ENCODE results near the gene GRID1.

Gene GRID1

DNA sequence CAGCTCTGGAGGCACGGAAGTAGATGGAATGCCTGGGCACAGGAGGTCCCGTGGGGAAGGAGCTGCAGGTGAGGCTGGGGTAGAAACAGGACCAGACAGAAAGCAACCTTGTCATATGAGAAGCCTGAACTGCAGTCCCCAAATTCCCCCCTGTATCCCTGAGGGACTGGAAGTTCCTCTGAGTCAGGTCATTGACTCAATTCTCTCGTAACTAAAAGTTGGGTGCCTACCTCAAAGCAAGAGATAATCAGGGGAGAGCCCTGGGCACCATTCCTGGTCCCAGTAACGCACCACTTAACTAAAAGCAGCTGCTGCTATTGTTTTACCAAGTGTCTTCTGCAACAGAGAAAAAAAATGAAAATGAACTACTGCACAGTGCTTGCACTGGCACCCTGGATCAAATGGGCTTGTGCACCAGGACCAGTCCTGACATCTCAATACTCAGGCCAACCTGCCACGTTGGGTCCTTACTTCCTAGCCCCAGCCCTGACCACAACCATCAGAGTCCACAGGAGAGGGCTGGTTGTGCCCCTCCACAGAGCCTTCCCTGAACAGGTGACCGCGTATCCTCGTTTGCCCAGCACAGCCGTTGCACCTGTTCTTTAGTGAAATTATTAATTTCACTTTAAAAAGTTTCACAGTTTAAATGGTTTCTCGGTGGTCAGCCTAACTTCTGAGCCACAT lies 79.3 kb downstream of the GRID1 start:
- no peak overlapping the region for H3K4me3 ChIP-seq (ENCODE audit: low read depth, low read length)
- no peak for DNase-seq (ENCODE audit: low read depth)

DNA sequence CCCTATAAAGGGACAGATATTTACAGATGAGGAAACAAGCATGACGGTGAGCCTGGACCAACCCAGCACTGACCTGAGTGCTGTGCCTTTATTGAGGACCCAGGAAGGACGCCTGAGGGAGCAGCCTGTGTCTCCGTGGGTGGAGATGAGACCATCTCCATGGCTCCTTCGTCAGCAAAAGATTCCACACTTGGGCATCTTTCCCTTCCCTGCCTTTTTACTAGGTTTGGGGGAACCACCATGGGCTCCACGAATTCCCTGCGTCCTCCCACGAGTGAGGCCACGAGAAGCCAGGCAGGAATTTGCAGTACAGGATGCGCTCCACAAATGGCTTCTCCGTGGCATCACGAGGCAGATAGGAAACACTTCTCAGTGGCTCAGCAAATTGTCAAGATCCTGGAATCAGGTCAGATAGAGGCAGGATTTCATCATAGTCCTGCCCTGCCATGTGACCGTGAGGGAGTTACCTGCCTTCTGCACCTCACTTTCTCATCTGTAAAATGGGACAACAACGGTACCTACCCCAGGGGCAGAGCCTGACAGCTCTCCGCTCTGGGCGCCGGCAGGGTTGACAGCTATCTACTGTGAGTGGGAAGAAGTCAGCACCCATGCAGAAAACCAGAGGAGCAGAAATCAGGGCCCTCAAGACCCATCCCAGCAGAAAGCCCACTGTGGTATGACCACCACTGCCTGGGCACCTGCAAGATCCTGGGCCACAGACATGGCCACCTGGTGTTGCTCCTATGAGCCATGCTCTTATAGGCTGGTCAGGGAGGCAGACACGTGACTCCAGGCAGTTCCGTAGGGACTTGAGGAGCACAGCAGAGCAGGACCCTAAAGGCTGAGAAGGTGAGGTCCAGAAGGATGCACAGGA lies 80.1 kb downstream of the GRID1 start:
- H3K4me3 ChIP-seq (ENCODE audit: low read depth, low read length), result no peak overlapping the region
- DNase-seq (ENCODE audit: low read depth), result no peak

DNA sequence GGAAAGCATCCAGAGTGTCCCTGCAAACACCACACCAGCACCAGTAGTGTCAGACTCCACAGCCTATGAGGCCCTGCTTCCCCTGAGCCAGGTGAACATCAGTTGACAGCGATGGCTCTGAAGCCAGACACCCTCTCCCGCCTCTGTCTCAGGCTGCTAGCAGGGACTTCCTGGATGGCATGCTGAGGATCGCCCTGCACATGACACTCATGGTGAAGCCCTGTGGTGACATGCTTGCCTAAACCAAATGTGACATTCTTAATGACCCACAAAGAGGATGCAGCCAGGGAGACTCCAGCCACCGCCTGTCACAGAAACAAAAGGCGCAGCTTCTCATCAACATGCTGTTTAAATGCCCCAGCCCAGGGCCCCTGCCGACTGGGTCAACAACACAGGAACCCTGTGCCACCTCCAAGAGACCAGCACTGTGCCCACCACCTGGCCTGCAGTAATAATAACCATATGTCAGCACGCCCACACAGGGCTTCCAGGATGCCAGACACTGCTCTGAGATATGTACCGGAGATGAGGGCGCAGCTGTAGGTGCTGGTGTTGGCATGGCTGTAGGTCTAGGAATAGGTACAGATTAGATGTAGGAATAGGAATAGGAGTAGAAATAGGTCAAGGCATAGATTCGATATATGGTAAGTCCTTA lies 81.3 kb downstream of the GRID1 start:
- DNase-seq (ENCODE audit: low read depth), result no peak
- H3K4me3 ChIP-seq (ENCODE audit: low read depth, low read length), result no peak overlapping the region

DNA sequence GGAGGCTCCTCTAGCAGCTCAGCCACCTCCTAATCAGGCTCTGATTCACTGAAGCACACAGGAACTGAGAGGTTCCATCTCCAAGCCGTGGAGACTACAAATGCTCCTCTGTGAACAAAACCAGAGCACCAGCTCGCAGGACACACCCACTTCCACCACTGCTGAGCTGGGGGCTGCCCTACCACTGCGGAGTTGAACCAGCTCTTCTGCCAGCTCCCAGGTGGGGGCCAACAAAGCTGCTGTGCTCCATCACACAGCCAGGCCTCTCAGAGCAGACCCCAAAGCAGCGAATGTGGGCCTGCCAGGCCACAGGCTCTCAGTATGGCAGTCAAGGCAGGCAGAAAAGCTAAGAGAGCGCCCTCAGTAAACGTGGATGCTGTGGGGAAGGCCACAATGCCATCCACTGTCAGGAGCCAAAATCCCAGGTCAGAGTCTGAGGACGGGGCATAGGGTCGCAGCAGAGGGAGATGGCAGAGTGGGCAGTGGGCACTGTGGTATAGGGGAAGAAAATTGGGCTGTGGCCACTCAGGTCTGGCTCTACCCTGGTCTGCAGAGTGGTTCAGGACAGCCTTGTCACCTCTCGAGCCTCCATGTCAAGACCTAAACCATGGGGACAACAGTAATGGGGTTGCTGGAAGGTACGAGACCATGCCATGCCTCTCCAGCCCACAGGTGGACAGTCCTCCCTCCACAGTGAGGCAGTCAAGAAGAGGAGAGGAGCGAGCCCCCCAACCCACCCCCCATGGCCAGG lies 82.1 kb downstream of the GRID1 start:
- H3K4me3 ChIP-seq (ENCODE audit: low read depth, low read length), result no peak overlapping the region
- DNase-seq (ENCODE audit: low read depth), result no peak

DNA sequence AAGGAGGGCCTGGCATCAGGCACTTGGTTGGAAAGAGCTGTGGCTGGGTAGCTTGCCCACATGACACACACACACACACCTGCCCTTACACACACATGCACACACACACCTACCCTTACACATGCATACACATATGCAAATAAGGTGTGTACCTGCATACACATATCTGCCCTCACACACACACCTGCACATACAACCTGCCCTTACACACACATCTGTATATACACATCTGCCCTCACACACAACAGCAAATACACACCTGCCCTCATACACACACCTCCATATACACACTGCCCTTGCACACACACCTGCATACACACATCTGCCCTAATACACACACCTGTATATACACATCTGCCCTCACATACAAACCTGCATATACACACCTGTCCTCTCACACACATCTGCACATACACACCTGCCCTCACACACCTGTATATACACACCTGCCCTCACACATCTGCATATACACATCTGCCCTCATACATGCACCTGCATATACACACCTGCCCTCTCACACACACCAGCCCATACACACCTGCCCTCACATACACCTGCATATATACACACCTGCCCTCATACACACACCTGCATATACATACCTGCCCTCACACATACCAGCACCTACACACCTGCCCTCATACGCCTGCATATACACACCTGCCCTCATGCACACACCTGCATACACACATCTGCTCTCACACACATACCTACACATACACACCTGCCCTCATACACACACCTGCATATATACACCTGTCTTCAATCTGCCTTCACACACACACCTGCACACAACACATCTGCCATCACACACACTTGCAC lies 82.9 kb downstream of the GRID1 start:
- DNase-seq (ENCODE audit: low read depth), result no peak
- no peak overlapping the region for H3K4me3 ChIP-seq (ENCODE audit: low read depth, low read length)

DNA sequence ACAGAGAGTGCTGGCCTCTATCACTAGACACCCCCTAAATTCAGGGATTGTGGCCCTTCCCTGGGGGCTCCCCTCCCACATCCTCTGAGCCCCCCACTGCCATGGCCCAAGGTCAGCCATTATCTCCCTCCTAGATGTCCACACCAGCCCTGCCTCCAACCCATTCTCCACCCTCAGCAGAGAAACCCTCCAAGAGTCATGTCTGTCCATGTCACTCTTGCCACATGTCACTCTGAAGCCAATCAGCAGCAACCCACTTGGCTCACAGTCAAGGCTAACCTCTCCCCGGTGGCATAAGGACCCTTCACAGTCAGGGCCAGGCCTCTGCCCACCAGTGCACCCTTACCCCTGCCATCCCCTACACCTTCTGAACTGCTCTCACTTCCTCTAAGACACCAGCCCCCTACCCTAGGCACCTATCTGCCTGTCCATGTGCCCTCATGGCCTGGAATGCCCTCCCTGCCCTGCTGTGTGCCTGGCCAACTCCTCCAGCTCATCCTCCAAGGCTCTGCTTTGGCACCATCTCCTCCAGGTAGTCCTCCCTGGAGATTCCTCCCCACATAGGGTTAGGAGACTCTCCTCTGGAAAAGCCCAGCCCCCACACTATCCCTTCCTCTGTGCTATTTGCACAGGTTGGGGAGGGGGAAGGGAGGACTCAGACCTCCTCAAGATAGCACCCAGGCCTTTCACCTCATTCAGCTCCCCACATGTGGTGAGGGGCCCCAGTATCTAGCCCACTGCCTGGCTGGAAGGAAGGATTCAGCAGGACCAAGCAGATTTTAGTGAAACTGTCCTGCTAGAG lies 83.7 kb downstream of the GRID1 start:
- DNase-seq (ENCODE audit: low read depth), result no peak
- no peak overlapping the region for H3K4me3 ChIP-seq (ENCODE audit: low read depth, low read length)

DNA sequence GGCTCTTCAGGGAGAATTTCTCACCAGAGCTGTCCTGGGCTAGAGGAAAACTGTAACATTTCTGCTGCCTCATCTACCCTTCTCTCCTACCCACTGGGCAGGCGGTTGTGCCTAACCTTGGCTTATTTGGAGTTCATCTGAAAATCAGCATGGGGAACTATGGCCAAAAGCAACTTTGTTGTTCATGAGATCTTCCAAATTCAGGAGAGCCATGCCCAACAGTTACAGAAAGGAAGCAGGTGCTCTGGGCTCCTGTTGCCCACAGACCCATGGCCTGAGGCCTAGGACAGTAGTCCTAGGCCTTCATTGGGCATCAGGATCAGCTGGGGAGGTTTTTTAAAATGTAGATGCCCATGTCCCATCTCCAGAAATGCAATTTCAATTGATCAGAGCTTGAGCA lies 85.2 kb downstream of the GRID1 start:
- H3K4me3 ChIP-seq (ENCODE audit: low read depth, low read length), result no peak overlapping the region
- no peak for DNase-seq (ENCODE audit: low read depth)

DNA sequence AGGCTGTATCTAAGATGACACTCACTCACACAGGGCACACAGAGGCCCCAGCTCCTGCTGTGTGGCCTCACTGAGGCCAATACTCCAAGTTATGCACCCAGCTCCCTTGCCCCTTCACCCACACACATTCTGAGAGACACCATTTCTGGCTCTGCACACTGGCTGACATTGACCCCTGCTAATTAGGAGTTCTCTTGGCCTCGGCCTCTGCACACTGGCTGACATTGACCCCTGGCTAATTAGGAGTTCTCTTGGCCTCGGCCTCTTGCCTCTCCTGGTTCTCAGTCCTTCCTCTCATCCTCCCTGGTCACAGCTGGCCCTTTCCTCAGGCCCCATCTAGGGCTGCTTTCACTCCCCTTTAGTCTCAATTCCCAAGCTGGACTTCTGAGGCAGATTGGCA lies 97.3 kb downstream of the GRID1 start:
- H3K4me3 ChIP-seq (ENCODE audit: low read depth, low read length), result no peak overlapping the region
- DNase-seq (ENCODE audit: low read depth), result no peak

DNA sequence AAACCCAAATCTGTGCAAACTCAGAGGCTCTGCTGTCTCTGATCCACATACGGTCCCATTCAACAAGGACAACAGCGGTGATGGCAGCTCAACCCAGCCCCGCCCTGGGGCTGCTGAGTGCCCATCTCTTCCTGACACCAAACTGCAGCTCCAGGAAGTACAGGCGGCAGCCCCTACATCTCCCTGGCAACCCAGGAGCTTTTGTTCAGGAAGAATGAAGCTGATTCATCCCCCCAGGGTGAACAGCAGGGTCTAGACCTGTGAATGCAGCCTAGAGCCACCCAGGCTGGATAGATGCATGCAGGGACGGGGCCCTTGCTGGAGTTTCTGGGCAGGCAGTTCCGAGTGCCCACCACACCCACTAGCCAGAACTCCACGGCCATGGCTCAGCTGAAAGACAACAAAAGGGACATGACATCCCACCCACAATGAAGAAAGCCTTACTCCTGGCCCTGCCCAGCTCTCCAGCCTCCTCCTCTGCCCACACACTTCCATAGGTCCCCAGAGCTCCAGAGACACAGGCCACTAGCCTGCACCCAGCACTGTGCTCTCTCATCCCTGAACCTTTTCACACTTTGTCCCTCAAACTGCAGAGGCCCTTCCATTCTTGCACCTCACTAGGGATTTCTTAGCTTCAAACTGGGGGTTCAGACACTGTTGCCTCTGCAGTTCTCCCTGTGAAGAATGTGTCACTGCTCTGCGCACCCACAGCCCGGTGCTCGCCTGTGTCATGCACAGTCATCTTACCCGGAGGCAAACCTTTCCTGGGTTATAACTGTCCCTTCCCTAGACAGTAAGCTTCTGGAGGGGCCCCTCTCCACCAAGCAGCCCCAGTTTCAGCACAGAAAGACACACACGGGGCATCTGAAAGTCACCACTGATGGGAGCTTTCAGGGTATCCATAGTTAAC lies 99.1 kb downstream of the GRID1 start:
- DNase-seq (ENCODE audit: low read depth), result no peak

DNA sequence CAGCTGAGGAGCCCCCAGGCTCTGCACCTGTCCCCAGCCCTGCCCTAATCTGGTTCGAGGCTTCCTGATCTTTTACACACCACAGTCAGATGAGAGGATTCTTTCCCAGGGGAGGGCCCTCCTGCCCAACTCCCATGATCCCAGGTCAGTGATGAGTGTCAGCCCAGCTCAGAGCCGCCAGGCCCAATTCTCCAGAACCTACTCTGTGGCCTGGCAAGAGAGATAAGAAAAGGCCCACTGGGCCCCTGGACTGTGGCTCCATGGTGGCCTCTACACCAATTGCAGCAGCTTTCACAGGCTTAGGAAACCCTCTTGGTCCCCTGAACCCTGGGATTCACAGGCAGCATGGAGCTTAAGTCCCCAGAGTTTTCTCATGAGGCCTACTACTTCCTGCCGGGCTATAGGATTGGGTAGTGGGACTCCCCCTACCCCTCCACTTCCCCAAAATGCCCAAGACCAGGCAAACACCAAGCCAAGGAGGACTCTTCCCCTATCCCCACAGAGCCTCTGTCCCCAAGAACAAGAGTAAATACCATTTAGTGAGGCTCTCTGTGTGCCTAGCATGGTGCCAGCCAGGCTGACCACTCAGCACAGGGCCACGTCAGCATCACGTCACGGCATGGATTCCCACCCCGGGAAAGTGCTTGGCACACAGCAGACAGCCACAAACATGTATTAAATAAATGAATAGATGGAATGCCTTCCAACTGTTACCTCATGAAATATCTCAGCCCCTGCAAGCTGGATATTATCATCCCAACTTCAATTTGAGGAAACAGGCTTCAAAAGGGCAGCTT lies 100.0 kb downstream of the GRID1 start:
- no peak overlapping the region for H3K4me3 ChIP-seq (ENCODE audit: low read depth, low read length)
- DNase-seq (ENCODE audit: low read depth), result no peak

More for the DNA sequence above, 99.1 kb downstream of the GRID1 start:
- no peak overlapping the region for H3K4me3 ChIP-seq (ENCODE audit: low read depth, low read length)

DNA sequence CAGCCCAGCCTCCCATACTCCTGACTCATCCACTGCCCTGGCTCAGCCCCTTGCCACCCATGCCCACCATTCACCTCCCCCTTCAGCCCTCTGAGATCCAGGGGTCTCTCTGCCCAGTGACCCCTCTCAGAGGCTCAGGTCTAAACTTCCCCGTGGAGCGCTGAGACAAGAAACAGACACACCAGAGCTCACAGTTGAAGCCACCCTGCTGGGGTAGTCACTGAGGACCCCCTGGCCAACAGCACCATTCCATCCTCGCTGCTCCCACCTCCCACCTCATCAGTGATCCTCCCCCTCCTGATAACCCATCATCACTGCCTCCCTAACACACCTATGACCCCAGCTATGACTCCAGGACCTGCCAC lies 100.7 kb downstream of the GRID1 start:
- no peak overlapping the region for H3K4me3 ChIP-seq (ENCODE audit: low read depth, low read length)
- DNase-seq (ENCODE audit: low read depth), result no peak

DNA sequence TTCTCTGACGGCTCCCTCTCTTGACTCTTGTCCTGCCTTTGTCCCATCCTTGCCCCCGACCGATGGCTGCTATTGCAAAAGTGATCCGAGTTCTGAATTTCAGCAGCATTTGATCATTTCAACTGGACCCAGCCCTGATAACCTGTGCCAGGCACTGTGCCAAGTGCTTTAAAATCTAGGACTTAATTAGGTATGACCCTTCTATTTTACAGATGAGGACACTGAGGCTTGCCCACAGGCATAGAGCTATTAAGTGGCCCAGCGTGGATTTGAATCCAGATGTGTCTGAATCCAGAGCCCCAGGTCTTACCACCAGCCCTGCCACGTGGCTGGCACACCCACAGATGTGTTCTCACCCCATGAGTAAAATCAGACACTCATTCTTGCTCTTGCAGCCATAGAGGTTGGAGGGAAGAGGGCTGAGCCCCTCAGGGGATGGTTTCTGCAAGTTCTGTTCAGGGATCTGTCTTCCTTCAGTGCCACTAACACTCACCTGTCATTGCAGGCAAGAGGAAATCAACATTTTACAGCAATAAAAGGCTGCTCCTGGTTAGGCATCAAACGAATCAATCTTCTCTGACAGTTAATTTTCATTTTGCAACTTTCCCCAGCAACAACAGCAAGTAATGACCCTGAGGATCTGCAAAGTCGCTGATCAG lies 101.2 kb downstream of the GRID1 start:
- no peak for DNase-seq (ENCODE audit: low read depth)
- no peak overlapping the region for H3K4me3 ChIP-seq (ENCODE audit: low read depth, low read length)

DNA sequence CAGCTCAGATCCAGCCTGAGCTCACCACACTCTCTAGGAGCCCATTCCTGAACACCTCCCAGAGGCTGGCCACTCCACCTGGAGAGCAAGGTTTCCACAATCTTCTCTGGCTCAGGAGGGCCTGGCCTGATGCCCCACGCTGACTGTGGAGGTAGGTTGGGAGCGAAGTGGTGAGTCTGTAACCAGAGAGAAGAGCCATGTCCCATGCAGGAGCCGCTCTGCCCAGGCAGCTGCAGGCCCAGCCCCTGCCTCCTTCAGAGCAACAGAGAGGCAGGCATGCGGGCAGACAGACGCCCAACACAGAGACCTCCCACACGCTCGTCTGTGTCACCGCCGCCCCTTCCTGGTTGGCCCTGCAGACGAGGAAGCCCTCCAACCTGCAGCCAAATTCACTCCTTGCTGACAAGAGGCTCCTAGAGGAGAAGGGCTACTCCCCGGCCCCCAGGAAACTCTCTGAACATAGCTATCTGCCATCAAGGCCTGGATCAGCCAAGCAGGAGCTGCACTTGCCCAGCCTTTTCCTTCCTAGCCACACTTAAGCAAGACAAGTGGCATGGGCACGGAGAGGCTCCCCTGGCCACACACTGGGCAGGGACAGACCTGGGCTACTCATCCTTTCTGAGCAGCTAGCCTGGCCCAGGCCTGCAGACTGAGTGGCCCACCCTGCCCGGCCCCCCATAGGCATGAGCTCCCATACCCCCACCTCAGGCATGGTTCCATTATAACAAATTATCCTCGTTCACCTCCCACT lies 101.9 kb downstream of the GRID1 start:
- no peak for DNase-seq (ENCODE audit: low read depth)
- H3K4me3 ChIP-seq (ENCODE audit: low read depth, low read length), result no peak overlapping the region

DNA sequence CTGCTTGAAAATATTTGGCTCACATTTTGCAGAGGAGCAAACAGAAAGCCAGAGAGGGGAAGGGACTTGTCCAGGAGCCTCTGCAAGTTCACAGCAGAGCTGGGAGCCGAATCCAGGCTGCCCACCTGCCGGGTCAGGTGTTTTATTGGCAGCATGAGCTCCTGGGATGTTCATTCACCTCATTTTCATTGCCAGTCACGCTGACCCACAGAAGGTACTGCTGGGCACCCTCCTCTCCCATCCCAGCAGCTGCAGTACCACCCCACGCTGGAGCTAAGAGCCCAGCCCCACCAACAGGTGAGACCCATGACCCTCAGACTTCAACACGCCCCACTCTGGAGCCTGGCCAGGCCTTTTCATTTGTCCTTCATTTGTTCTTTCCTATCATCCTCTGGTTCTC lies 102.7 kb downstream of the GRID1 start:
- H3K4me3 ChIP-seq (ENCODE audit: low read depth, low read length), result no peak overlapping the region
- DNase-seq (ENCODE audit: low read depth), result no peak

DNA sequence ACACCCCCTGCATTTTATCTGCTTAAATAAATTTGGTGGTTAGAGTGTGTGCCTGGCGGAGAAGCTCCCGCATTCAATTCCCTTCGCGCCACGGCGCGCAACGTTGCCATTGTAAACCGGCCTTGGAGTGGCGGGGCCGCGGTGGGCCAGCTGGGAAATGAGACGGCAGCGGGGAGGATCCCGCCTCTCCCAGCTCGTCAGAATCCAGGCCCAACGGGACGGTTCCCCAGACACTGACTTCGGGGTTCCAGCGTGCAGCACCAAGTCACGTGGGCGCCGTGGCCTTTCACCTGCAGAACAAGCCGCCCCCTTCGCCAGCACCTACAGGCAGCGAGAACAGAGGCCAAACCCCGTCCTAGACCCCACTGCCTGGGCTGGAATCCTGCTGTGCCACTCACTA lies 103.4 kb downstream of the GRID1 start:
- no peak for DNase-seq (ENCODE audit: low read depth)
- no peak overlapping the region for H3K4me3 ChIP-seq (ENCODE audit: low read depth, low read length)

Measured in skeletal muscle cell (primary cell).